NCI-H345 (cell line): ENCODE results near the gene RFXAP.
"Not testable (repeated sequence)": the region's sequence is repeated elsewhere in the genome, so short reads cannot be mapped to it uniquely, and the experiment has no call there.

ENCODE experiments used
- DNase-seq: peaks from one replicate; lab custom pipeline; 2025; lab: John Stamatoyannopoulos, UW

Gene RFXAP, protein sequence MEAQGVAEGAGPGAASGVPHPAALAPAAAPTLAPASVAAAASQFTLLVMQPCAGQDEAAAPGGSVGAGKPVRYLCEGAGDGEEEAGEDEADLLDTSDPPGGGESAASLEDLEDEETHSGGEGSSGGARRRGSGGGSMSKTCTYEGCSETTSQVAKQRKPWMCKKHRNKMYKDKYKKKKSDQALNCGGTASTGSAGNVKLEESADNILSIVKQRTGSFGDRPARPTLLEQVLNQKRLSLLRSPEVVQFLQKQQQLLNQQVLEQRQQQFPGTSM

DNA sequence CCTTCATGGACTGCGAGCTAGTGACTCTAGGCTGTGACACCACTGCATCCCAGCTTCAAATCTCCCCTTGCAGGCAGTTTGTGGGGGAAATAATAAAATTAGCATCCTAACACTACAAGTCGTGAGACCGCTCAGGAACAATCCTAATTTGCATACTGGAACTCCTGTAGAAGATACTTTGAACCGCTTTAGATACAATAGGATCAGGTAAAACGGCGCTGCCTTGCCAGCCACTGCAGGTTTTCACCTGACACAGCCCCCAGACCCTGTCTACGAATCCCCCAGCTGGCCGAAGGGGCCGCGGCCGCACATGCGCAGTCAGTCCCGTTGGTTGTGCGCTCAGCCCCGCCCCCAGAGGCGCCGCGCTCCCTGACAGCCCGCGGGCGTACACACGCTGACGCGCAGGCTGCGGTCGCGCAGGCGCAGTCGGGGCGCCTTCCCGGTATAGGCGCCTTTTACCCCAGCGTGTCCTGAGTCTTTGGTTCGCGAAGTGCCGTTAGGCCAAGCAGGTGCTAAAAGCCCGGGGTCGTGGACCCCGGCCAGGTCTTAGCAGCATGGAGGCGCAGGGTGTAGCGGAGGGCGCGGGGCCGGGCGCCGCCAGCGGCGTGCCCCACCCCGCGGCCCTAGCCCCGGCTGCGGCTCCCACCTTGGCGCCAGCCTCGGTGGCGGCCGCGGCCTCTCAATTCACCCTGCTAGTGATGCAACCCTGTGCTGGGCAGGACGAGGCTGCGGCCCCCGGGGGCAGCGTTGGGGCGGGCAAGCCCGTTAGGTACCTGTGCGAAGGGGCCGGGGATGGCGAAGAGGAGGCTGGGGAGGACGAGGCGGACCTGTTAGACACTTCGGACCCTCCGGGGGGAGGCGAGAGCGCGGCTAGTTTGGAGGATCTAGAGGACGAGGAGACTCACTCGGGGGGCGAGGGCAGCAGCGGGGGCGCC, at the start of gene RFXAP:
TSS of gene RFXAP (plus strand) at position 419 of the 935 bp plus-strand sequence. CDS start at position 555, 136 bp downstream.
- peak; percentile 87 for DNase-seq

DNA sequence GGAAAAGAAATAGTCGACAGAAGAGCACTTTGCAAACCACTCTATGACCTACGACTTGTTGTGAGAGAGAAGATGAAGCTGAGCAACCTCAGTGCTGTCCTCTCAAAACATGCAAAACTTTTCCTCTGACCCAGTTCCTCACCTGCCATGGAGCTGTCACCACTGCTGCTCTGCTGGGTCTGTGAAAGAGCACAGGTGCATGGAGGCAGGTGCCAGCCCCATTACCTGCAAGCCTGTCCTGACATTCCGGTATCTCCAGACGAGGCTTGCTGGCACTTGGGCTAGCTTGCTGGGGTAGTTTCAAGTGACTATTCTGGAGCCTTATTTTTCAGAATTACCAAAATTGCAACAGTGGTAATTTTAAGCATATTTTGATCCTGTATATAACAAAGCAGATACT, 49.5 kb upstream of the RFXAP start:
- no peak for DNase-seq

GRCh38 chr13:36770741-36771140, 48.3 kb upstream of the RFXAP start:
- no peak for DNase-seq

DNA sequence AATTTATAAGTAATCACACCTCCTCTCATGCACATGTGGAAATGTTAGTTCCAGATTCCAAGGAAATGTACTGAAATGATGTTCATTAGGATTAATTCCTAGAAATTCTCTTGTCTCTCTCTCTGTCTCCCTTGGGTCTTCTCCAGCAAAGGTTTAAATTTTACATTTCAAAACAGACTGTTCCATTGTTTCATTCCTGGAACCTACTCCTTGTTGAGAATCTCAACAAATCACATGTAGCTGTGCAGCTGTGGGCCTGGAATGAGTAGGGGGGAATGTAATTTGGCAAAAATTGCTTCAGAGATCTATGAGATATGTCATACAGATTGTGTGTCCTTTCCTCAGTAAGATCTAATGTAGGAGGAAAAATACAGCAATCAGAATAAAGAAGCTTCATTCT, 46.2 kb upstream of the RFXAP start:
- no peak for DNase-seq

- DNase-seq: no peak
These were observed 44.1 kb upstream of the RFXAP start for GRCh38 chr13:36774931-36775330.

DNA sequence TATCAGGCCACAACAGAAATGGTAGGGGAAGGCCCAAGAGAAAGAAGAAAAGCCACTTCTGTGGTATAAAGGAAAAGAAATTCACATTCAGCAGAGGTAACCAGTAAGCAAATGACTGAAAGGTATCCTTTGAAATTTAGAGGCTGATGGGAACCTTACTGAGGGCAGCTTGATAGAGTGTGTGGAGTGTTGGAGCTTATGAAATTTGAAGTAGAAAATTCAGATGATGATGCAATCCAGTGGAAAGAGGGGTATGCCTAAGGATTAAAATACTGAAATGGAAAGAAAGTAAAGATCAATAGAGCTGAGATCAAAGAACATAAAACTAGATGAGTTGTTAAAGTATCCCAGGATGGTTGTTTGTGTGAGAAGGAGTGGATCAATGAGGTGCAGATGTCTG, 42.8 kb upstream of the RFXAP start:
- no peak for DNase-seq

- no peak for DNase-seq
These were observed 40.8 kb upstream of the RFXAP start for GRCh38 chr13:36778083-36778671.

DNA sequence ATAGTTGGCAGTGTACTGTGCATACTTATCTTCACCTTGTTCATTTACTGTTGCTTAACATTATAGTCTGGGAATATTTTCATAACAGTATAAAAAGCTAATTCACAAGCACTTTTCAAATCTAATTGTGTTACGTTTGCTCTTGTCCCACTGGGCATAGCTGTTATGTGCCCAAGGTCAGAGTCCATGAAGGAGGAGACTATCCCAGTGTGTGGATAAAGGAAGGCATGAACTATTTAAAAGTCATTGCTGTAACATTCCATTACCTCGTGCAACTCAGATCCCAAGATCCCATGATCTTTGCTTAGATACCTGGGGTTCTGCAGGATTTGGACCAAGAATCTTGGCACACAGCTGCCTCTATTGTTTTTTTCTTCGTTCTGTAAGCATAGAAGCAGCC, 35.1 kb upstream of the RFXAP start:
- DNase-seq: no peak

- DNase-seq: not testable (repeated sequence)
These were observed 32.8 kb upstream of the RFXAP start for GRCh38 chr13:36786175-36786574.

- no peak for DNase-seq
These were observed 31.8 kb upstream of the RFXAP start for GRCh38 chr13:36787181-36787580.

- DNase-seq: no peak
These were observed 30.7 kb upstream of the RFXAP start for GRCh38 chr13:36788276-36788675.

DNA sequence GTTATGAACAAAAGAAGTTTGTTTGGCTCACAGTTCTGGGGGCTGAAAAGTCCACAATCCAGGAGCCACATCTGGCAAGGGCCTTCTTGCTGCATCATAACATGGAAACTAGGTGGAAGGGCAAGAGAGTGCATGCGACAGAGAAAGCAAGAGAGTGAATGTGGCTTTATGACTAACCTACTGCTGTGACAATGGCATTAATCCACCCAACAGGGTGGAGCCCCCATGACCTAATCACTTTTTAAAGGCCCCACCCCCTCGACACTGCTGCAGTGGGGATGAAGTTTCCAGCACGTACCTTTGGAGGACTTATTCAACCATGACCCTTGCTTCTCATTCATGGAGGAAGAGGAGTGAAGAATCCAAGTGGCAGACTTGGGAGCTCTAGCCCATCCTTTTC, 30.0 kb upstream of the RFXAP start:
- DNase-seq: no peak

DNA sequence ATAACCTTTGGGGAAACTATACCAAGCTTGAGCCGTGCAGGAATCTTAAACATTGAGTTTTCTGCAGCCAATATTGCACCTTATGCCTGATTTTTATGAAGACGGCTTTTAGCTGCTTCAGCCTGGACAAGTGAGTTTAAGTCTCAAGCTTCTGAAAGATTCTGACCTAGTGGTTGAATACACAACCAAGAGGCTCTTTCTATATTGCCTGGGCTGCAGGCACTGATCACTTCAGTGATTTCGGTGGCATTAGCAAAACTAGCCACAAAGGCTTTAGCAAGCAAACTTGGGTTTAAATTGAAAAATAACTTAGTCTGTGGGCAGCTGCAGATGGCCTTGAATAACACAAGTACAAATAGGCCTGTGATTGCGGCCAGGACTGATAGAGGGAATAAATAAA, 29.3 kb upstream of the RFXAP start:
- DNase-seq: no peak

DNA sequence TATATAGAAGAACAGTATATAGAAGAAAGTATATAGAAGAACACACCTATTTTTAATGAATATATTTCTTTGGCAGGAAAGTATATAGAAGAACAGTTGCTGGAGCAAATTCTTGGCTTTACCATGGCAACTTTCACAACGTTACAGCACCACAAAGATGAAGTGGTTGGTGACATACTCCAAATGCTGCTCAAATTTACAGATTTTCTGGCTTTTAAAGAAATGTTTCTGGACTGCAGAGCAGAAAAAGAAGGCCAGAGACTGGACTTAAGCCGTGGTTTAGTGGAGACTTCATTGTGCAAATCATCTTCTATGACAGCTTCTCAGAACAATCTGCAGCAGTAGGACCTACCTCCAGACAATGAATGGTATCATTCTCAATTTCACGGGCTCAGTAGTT, 24.3 kb upstream of the RFXAP start:
- DNase-seq: no peak

GRCh38 chr13:36795463-36795862, 23.6 kb upstream of the RFXAP start:
- no peak for DNase-seq

GRCh38 chr13:36796052-36796451, 23.0 kb upstream of the RFXAP start:
- no peak for DNase-seq

DNA sequence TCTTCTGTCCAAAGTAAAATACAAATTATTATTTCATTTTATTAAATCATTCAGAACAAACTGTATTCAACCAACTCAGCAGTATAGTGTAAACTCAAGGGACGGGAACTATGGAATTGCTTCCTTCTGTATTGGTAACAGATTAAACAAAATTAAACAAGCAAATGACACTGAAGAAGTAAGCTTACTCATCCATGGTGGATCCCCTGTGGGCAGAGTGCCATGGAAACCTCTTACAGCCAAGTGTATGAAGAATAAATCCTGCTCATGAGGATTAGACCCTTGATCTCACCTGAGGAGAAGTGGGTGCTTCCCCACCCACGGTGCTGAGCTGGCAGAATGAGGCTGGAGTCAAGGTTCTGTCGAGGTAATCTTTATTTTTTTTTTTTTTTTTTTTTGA, 18.0 kb upstream of the RFXAP start:
- peak; percentile 35 for DNase-seq

- DNase-seq: no peak
These were observed 14.4 kb upstream of the RFXAP start for GRCh38 chr13:36804588-36804987.

DNA sequence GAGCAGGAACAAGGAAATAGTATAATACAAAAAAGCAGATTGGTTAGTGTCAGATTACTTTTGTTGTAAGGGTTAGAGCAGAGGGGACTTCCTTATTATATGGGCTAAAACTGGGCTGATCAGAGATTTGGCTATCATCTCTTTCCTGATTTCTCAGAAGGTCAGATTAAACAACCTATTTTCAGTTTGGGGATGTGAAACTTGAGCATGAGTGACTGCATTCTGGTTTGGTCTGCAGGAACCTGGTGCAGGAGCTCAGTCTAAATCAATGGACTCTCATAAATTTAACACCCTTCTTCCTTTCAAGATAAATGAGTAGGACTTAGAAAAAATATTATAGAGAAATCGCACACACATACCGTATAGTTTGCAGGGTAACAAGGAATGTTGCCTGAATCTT, 12.9 kb upstream of the RFXAP start:
- DNase-seq: no peak

GRCh38 chr13:36807616-36808015, 11.4 kb upstream of the RFXAP start:
- DNase-seq: no peak

GRCh38 chr13:36813225-36813624, 5.8 kb upstream of the RFXAP start:
- DNase-seq: no peak

GRCh38 chr13:36814465-36814864, 4.6 kb upstream of the RFXAP start:
- DNase-seq: no peak

GRCh38 chr13:36815062-36815461, 4.0 kb upstream of the RFXAP start:
- peak; percentile 7 for DNase-seq
